ENCODE data around the gene SHROOM2.
"Not testable (repeated sequence)": the region's sequence is repeated elsewhere in the genome, so short reads cannot be mapped to it uniquely, and the experiment has no call there.

SHROOM2 gene, protein sequence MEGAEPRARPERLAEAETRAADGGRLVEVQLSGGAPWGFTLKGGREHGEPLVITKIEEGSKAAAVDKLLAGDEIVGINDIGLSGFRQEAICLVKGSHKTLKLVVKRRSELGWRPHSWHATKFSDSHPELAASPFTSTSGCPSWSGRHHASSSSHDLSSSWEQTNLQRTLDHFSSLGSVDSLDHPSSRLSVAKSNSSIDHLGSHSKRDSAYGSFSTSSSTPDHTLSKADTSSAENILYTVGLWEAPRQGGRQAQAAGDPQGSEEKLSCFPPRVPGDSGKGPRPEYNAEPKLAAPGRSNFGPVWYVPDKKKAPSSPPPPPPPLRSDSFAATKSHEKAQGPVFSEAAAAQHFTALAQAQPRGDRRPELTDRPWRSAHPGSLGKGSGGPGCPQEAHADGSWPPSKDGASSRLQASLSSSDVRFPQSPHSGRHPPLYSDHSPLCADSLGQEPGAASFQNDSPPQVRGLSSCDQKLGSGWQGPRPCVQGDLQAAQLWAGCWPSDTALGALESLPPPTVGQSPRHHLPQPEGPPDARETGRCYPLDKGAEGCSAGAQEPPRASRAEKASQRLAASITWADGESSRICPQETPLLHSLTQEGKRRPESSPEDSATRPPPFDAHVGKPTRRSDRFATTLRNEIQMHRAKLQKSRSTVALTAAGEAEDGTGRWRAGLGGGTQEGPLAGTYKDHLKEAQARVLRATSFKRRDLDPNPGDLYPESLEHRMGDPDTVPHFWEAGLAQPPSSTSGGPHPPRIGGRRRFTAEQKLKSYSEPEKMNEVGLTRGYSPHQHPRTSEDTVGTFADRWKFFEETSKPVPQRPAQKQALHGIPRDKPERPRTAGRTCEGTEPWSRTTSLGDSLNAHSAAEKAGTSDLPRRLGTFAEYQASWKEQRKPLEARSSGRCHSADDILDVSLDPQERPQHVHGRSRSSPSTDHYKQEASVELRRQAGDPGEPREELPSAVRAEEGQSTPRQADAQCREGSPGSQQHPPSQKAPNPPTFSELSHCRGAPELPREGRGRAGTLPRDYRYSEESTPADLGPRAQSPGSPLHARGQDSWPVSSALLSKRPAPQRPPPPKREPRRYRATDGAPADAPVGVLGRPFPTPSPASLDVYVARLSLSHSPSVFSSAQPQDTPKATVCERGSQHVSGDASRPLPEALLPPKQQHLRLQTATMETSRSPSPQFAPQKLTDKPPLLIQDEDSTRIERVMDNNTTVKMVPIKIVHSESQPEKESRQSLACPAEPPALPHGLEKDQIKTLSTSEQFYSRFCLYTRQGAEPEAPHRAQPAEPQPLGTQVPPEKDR (N-terminal part only)

DNA sequence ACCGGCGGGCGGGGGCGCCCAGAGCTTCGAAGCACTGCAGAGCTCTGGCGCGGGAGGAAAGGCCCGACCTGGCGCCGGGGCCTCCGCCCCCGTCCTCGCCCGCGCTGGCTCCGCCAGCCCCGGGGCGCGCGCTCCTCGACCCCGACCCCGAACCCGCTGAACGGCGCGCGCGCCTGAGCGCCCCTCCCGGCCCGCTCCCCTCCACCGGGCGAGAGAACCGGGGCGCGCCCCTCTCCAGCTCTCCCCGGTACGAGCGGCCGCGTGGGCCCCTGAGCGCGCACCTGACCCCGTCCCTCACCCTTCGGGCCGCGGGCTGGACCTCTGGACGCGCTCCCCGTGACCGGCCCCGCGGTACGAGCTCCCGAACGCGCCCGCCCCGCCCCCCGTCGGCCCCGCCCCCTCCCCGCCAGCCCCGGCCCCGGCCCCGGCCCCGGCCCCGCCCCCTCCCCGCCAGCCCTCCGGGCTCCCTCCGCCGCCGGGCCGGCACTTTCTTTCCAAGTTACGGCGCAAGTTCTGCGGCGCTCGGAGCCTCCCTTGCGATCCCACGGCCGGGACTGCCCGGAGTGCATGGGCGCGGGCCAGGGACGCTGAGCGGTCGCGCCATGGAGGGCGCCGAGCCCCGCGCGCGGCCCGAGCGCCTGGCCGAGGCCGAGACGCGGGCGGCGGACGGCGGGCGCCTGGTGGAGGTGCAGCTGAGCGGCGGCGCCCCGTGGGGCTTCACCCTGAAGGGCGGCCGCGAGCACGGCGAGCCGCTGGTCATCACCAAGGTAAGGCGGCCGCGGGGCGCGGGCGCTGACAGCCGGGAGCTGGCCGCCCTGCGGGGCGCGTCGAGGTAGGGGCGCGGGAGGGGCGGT is at the start of gene SHROOM2:
SHROOM2 (plus strand) TSS at position 486 of the 854 bp plus-strand sequence; CDS start at position 603, 117 bp downstream.
- no peak for DNase-seq (ENCODE audit: low spot score)

DNA sequence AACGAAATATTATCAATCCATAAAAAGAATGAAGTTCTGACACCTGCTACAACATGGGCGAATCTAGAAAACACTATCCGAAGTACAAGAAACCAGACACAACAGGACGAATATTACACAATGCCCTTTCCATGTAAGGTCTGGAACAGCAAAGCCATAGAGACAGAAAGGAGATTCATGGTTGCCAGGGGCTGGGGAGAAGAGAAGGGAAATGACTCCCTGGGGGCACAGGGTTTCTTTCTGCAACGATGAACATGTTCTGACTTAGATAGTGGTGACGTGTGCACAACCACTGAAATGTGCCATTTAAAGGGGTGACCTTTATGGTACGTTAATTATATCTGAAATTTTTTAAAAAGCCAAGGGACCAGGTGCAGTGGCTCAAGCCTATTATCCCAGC is 48.9 kb upstream of the SHROOM2 start:
- no peak for DNase-seq (ENCODE audit: low spot score)

DNA sequence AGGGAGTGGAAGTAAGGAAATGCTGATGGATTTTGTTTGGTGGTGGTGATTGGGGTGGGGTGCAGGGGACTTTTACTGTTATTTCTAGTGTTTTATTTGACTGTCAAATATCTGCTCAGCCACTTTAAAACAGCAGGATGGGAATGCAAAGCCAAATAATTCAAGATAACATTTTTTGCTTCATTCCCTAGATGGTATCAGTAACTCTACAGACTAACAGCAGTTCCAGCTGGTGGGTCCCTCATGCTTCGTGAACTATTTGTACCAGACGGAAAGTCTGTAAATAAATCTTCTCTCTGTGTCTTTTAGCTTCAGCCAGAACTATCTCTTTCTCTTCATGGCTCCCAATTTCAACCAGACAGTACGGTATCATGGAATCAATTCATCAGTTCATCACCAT is 48.1 kb upstream of the SHROOM2 start:
- DNase-seq (ENCODE audit: low spot score): no peak

DNA sequence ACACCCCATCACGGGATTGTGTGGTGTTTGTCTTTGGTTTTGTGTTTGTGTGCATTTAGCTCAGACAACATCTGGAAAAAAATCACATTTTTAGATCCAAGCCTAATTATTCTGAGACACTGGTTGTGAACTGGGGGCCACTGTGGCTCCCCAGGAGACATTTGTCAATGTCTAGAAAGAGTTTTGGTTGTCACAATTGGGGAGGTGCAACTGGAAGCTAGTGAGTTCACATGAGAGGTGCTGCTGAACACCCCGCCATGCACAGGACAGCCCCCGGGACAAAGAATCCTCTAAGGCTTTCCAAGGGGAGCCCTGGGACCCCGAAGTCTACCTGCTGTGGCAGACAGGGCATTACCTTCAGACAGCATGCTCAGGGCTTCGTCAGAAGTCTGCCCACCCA is 47.1 kb upstream of the SHROOM2 start:
- no peak for DNase-seq (ENCODE audit: low spot score)

DNA sequence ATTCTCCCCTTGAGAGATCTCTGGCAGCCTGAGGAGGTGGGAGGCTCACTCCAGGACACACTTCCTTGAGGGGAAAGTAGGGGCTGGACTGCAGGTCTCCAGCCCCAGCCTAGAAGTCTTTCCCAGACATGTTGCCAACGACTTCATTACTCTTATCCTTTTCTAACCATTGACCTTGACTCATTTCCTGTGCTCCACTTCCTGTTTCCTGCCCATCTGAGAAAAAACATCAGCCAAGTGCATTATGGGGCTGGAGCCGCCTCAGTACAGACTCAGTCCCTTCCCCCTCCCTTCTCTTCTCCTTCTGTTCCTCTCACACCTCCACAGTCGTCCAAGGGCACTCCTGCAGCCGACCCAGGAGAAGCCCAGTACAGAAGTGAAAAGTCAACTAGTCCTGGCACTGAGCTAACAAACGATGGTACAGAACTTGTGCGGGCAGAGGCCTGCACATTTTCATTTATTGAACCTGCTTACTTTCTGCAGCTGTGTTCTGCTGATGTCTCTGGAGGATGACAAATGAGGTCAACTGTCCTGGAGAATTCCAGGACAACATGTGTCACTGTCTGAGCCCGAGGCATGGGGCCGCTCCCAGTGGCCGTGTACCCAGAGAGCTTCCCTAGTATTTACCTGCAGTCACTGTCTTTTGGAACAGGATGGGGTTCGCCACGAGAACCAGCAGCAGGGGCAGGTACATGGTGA is 40.7 kb upstream of the SHROOM2 start:
- DNase-seq (ENCODE audit: low spot score): no peak

DNA sequence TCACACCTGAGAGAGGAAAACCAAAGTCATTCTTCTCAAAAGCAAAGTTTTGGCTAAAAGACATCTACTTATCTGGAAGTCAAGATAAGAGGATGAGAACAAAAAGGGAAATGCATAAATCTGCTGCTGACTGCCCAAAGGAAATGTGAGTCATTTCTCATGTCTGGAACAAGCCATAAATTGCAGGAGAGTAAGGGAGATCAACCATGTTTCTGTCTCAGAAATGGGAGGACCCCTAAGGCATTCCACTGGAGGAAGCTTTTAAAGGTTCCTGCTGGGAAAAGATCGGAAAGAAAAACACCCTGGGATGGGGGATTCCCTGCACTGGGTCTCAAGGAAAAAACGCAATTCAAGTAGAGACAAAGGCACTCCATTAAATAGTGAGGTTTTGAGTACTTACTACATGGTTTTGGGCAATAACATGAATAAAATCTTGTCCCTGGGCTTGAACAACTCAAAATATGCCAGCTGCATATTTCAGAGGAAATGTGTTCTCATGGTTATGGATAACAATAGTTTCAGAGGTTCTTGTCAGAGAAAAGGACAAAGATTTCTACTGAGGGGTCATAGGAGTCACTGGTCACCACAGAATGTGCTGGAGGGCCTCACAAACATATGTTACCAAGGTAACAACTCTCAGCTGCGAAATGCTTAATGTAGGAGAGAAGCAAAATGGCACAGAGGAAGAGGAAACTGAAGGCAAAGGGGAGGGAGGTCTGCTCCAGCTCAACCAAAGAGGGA is 39.9 kb upstream of the SHROOM2 start:
- DNase-seq (ENCODE audit: low spot score): no peak

DNA sequence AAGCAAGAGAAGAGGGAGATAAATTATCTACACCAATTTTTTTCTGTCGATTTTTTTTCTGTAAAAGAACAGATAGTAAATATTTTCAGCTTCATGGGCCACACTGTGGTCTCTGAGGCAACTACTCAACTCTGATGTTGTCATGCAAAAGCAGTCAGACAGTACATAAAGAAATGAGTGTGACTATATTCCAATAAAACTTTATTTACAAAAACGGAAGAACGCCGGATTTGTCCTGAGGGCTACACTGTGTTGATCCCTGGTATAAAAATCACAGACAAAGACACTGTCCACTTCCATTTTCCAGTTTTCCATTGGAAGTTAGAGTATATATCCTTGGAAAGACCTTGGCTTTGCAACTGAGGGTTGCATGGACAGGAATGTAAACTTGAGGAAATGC is 38.6 kb upstream of the SHROOM2 start:
- DNase-seq (ENCODE audit: low spot score): no peak

DNA sequence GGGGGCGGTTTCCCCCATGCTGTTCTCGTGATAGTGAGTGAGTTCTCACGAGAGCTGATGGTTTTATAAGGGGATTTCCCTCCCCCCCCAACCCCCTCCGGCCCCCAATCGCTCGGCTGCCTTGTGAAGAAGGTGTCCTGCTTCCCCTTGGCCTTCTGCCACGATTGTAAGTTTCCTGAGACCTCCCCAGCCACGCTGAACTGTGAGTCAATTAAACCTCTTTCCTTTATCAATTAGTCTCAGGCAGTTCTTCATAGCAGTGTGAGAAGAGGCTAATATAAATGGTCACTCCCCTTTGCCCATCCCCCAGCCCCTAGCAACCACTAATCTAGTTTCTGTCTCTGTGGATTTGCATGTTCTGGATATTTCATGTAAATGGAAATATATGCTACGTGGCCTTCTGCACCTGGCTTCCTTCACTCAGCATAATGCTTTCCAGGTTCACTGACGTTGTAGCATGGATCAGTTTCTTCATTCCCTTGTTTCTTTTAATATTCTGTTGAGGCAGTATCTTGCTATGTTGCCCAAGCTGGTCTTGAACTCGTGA is 37.0 kb upstream of the SHROOM2 start:
- DNase-seq (ENCODE audit: low spot score): no peak

DNA sequence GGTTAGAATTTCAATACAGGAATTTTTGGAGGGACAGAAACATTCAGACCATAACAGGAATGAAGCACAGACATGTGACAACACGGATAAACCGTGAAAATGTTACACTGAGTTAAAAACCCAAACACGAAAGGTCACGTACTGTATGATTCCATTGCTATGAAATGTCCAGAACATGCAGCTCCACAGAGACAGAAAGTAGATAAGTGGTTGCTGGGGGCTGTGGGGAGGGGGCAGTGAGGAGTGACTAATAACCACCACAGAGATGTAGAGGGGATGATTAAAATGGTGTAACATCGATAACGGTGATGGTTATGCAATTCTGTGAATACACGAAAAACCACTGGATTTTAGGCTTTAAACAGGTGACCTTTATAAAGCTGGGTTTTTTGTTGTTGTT is 28.9 kb upstream of the SHROOM2 start:
- no peak for DNase-seq (ENCODE audit: low spot score)

DNA sequence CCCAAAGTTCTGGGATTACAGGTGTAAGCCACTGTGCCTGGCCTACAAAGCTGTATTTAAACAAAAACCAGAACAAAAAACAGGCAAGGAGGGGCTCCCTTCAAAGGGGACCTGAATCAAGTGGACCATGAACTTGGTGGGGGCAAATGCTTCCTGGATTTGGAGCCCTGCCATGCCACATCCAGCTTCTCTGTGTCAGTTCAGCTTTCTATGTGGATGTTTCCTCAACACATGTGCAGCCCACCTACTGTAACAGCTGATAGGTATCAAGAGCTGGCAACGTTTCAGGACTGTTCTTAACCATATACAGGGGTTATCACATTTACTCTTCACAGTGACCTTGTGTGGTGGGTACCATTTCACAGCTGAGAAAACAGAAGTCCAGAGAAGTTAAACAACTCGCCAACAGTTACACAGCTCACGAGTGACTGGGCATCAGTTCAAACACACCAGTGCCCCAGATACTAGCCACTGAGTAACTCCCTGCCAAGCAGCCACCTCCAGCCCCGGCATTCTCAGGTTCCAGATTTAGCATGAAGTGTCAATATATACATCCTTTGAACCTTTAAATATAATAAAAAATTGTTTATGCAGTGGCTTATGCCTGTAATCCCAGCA is 28.1 kb upstream of the SHROOM2 start:
- no peak for DNase-seq (ENCODE audit: low spot score)

DNA sequence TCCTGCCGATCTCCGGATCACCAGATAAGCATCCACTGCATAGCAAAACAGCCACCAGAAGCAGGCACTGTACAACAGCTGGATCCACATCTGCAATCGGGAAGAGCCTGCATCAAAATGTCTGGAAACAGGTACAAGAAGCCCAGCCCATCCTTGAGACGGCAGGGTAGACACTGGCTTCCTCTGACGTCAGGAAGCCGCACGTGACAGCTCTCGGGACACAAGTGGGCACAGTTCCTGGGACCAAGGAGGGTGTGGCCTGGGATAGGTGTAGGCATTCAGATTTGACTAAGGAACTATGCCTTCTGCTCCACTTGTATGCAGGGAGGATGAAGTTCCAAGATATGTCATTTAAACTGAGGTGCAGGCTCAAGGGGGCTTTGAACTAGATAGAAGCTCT is 26.9 kb upstream of the SHROOM2 start:
- no peak for DNase-seq (ENCODE audit: low spot score)

DNA sequence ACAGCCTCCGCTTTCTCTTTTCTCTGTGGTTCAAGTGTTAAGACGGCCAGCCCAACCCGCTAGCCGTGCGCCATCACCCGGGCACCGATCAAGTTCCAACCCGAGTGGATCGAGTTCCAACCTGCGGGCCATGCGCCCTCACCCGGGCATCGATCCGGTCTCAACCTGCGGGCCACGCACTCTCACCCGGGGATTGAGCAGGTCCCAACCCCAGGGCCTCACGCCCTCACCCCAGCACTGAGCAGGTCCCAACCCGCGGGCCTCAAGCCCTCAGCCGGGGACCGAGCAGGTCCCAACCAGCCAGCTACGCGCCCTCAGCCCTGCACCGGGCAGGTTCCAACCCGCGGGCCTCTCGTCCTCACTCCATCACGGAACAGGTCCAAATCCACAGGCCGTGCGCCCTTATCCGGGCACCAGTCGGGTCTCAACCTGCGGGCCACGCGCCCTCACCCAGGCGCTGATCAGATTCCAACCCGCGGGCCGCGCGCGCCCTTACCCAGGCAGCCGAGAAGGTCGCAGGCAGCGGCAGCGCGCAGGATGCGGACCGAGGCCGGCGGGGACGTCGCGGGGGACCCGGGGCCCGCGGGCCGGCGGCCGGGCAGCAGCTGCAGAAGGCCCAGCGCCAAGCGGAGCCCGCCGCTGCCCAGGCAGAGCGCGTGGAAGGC is 21.0 kb upstream of the SHROOM2 start:
- no peak for DNase-seq (ENCODE audit: low spot score)

DNA sequence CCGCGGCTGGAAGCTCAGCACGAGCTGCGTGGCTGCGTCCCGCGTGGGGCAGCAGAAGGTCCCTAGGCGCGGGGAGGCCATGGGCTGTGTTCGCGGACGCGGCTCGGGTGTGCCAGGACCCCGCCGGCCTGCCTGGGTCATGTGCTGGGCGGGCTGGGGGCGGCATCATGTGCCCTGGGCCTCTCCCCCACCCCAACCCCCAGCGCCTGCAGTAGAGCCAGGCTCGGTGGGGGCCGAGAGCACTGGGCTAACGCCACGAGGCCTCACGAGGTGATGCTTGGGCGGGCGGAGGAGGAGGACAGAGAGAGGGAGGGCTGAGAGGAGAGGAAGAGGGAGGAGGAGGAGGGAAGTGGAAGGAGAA is 20.5 kb upstream of the SHROOM2 start, which contains the start of gene GPR143:
GPR143 (minus strand) TSS at position 111 of the 361 bp plus-strand sequence; CDS start at position 81, 30 bp downstream.
- DNase-seq (ENCODE audit: low spot score): no peak

DNA sequence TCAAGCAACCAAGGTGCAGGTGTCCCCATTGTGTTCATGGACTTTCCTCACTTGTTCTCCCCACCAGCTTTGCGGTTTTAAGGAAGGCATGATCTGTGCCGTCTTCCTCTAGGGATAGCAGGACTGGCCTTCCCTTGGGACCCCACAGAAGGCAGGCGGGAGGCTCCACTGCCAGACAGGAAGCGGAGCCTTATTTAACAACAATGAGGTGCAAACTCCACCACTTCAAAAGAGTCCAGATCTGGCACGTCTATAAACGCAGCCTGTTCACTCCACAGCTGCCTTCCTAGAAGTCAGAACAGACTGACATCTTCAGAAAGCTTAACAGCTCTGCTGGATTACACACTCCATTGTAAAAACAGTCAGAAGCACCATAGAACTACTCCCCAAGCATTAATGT is 18.9 kb upstream of the SHROOM2 start:
- DNase-seq (ENCODE audit: low spot score): no peak

DNA sequence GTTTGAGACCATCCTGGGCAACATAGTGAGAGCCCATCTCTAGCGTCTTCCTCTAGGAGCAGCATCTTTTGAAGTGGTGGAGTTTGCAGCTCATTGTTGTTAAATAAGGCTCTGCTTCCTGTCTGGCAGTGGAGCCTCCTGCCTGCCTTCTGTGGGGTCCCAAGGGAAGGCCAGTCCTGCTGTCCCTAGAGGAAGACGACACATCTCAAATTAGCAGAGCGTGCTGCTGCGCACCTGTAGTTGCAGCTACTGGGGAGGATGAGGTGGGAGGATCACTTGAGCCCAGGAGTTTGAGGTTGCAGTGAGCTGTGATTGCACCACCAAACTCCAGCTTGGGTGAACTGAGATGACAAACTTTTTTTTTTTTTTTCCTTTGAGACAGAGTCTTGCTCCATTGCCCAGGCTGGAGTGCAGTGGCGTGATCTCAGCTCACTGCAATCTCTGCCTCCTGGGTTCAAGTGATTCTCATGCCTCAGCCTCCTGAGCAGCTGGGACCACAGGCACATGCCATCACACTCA is 17.8 kb upstream of the SHROOM2 start:
- DNase-seq (ENCODE audit: low spot score): not testable (repeated sequence)

DNA sequence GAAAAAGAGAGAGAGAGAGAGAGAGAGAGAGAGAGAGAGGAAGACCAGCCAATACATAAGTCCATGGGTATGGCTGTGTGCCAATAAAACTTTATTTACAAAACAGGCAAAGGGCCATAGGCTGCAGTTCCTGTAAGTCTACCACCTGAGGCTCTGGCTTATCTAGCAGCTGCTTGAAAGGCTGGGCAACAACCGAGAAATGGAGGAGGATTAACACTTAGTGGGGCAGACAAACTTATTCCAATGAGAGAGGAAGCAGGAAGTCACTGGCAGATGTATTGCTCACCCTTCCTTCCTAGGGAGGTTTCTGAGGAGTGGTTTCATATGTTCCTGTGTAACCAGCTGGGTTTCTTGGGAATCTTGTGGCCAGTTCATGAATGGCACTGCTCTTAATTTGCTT is 15.9 kb upstream of the SHROOM2 start:
- no peak for DNase-seq (ENCODE audit: low spot score)

DNA sequence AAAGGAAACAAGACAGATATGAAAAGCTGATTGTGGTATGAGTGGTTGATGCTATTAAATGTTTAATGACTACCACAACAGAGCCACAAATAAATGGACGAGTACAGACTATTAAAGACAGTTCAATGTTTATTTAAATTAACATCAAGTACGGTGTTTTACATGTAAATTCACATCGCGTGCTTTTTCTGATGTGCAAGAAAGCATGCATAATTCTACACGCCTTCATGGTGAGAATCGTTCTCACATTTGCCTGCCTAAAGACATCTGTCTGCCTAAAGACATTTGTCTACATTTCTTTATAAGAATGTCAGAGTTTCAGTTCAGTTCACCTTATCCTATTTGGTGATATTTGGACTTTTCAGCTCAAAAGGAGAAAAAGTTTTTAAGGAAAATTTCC is 13.3 kb upstream of the SHROOM2 start:
- no peak for DNase-seq (ENCODE audit: low spot score)

DNA sequence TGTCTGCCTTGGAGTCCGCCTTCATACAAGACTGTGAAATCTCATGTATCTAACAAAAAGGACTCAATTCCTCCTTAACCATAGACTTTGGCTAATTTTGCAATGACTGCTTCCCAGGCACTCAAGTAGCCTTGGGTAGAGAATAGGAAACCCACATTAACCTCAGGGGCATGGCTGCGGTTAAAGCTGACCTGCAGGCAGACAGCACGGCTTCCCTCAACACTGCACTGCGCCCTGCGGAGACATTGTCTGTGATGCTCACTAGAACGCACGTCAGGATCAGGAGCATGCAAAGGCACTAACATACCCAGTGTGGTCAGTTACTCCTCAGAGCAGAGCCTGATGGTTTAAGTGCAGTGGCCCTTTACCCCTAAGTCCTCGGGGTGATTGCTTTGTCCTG is 10.3 kb upstream of the SHROOM2 start:
- no peak for DNase-seq (ENCODE audit: low spot score)
